Suprapubic skin (tissue), 3 donors: Measurements from ENCODE around the gene MAP3K4.

ENCODE experiments used
- POLR2A ChIP-seq, 2 donors: fragments of 450-650 bp; IDR thresholded peaks; one replicate each; pipeline ENCODE4 v1.6.1; 2017; ENCODE audit warnings: antibody characterized with exemption in 2 of 2, mild to moderate bottlenecking in 2 of 2, moderate library complexity in 2 of 2
- TF ChIP-seq, protein P1 (sequence below), 2 donors: fragments of 200-600 bp in 1 of 2; fragments of 450-650 bp in 1 of 2; sonication (generic) in 1 of 2; IDR thresholded peaks; one replicate each; pipeline ENCODE4 v1.5.1; 2016 to 2019; ENCODE audit warnings: antibody characterized with exemption in 2 of 2, mild to moderate bottlenecking in 1 of 2, moderate library complexity in 1 of 2

DNA sequence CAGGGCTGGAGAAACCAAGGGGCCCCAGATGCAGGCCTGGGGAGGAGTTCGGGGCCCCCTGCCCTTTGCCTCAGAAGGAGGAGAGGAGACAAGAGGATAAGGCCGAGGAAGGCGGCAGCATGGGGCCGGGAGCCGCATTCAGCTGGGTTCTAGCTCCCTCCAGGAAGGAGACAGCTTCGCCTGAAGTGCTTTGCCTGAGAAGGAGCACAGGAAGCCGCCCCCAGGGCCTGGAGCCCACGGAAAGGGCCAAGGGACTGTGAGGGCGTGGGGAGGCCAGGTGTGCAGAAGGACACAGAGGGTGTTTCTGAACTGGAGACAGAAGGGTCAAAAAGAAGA, 160.9 kb downstream of the MAP3K4 start:
- TF ChIP-seq POLR2A (IDR thresholded peaks at IDR 0.05): no peak
- TF ChIP-seq, protein P1, sequence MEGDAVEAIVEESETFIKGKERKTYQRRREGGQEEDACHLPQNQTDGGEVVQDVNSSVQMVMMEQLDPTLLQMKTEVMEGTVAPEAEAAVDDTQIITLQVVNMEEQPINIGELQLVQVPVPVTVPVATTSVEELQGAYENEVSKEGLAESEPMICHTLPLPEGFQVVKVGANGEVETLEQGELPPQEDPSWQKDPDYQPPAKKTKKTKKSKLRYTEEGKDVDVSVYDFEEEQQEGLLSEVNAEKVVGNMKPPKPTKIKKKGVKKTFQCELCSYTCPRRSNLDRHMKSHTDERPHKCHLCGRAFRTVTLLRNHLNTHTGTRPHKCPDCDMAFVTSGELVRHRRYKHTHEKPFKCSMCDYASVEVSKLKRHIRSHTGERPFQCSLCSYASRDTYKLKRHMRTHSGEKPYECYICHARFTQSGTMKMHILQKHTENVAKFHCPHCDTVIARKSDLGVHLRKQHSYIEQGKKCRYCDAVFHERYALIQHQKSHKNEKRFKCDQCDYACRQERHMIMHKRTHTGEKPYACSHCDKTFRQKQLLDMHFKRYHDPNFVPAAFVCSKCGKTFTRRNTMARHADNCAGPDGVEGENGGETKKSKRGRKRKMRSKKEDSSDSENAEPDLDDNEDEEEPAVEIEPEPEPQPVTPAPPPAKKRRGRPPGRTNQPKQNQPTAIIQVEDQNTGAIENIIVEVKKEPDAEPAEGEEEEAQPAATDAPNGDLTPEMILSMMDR (IDR thresholded peaks at IDR 0.05): no peak
